Colonic mucosa (tissue), 4 donors: ENCODE data around the gene MRPL16. TPM values are rescaled to one million over a fixed set of nuclear protein-coding genes. Genes with fewer than 3 reads are reported as not detected.

ENCODE experiments used
- DNase-seq: peaks from one replicate; pipeline ENCODE4 v3.0.0-alpha.2; 2020
- H3K27ac ChIP-seq: fragments of 200-600 bp; one replicate; pipeline ENCODE4 v1.8.0; 2021
- H3K27me3 ChIP-seq: fragments of 200-600 bp; one replicate; pipeline ENCODE4 v1.8.0; 2021
- H3K36me3 ChIP-seq: fragments of 200-600 bp; one replicate; pipeline ENCODE4 v1.8.0; 2021
- H3K4me1 ChIP-seq: fragments of 200-600 bp; one replicate; pipeline ENCODE4 v1.8.0; 2021; ENCODE audit warnings: mild to moderate bottlenecking
- H3K4me3 ChIP-seq: fragments of 200-600 bp; one replicate; pipeline ENCODE4 v1.8.0; 2021
- H3K9ac ChIP-seq, 2 donors: one replicate each; pipeline ENCODE4 v1.7.0; 2013; ENCODE audit warnings: control low read depth in 2 of 2, low read depth in 2 of 2, low read length in 2 of 2
- H3K9me3 ChIP-seq: fragments of 200-600 bp; one replicate; pipeline ENCODE4 v1.8.0; 2021
- intact Hi-C: fragments of 100-400 bp; cut with DNase I; formaldehyde crosslinking; loops from one replicate; pipeline ENCODE4 v1.14.1; 2022
- total RNA-seq, 2 donors: library from RNA; stranded (reverse); fragmentation: NEBNext Ultra II Directional in 1 of 2; extraction: Animal tissue kit (Norgen Biotek cat#: 25700) in 1 of 2; gene quantifications; one replicate each; pipeline ENCODE4 v1.2.1, GENCODE V29; 2021
- TF ChIP-seq, protein P1 (sequence below): fragments of 200-600 bp; IDR thresholded peaks from one replicate; pipeline ENCODE4 v1.8.0; 2022; ENCODE audit warnings: antibody characterized with exemption, mild to moderate bottlenecking
- donor health status: healthy.
- donor health status: DM: no; HTN: no; CAD: no.
- donor health status: DM: no; HTN: no; CAD: no.

The MRPL16 gene
- total RNA-seq, 2 donors from 2014 or later, result 51.6 to 91.3 TPM

DNA sequence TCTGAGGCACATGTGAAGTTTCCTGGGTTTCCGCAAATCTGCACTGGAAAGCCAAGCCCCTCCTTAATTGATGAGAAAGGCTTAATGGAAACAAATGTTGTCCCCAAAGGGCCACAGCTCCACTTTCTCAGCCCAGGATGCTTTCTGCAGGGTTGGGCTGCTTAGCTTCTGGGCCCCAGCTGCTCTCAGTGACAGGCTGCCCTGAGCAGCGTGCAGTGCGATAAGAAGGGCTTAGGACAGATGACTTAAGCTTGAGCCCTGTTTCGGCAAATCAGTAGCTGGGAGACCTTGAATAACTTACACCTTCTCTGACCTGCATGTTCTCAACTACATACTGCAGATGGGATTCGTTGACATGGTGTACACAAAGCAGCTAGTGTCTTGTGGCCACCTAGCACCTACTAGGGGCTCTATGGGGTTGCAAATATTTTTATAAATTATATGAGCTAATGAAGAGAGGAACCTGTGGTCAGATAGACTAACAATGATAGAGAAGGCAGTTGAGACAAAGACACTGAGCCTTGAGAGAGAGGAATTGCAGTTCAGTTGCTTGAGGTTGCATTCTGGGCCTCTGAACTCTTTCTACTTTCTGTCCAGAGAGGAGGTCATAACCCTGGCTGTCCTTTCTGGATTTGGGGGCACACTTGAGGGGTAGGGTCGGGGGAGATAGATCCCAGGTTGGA is 43.9 kb downstream of the MRPL16 start:
- intact Hi-C loops, result no loop called here
- Histone ChIP-seq H3K36me3 (no peaks in the 10 kb centered on the region), H3K4me1 (peaks cover 17% of the 10 kb centered on the region), H3K27ac (no peak overlapping the region), H3K27me3 (no peaks in the 10 kb centered on the region), H3K4me3 (no peak overlapping the region), H3K9ac (no peak overlapping the region), H3K9me3 (no peaks in the 10 kb centered on the region)
- TF ChIP-seq, protein P1, sequence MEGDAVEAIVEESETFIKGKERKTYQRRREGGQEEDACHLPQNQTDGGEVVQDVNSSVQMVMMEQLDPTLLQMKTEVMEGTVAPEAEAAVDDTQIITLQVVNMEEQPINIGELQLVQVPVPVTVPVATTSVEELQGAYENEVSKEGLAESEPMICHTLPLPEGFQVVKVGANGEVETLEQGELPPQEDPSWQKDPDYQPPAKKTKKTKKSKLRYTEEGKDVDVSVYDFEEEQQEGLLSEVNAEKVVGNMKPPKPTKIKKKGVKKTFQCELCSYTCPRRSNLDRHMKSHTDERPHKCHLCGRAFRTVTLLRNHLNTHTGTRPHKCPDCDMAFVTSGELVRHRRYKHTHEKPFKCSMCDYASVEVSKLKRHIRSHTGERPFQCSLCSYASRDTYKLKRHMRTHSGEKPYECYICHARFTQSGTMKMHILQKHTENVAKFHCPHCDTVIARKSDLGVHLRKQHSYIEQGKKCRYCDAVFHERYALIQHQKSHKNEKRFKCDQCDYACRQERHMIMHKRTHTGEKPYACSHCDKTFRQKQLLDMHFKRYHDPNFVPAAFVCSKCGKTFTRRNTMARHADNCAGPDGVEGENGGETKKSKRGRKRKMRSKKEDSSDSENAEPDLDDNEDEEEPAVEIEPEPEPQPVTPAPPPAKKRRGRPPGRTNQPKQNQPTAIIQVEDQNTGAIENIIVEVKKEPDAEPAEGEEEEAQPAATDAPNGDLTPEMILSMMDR, result no peak
- DNase-seq, result no peak

DNA sequence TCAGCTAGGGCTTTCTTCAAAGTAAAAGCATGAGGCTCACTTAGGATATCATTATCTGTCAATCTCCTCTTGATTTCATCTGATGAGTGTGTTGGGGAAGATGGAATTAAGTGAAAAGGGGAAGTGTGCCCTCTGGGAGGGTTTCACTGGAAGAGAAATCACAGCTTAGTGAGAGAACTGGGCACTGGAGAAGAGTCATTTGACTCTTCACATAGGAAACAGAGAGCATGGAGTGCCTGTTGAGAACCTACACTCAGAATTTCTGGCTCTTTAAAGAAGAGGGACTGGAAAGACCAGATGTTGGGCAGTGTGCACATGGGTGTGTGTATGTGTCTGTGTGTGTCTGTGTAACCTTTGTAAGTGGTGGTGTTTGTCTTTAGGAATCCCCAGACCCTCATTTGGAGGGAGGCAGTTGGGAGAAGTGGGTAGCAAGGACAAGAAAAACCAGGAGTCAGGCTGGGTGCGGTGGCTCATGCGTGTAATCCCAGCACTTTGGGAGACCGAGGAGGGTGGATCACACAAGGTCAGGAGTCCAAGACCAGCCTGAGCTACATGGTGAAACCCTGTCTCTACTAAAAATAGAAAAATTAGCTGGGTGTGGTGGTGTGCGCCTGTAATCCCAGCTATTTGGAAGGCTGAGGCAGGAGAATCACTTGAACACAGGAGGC is 45.4 kb downstream of the MRPL16 start:
- Histone ChIP-seq H3K9ac (no peak overlapping the region), H3K36me3 (no peaks in the 10 kb centered on the region), H3K4me3 (no peak overlapping the region), H3K27me3 (no peaks in the 10 kb centered on the region), H3K9me3 (no peaks in the 10 kb centered on the region), H3K4me1 (peaks cover 17% of the 10 kb centered on the region), H3K27ac (peak overlapping the region; percentile 45)
- peak; percentile 54 for DNase-seq
- TF ChIP-seq, protein P1, result no peak
- intact Hi-C loops, result no loop called here

DNA sequence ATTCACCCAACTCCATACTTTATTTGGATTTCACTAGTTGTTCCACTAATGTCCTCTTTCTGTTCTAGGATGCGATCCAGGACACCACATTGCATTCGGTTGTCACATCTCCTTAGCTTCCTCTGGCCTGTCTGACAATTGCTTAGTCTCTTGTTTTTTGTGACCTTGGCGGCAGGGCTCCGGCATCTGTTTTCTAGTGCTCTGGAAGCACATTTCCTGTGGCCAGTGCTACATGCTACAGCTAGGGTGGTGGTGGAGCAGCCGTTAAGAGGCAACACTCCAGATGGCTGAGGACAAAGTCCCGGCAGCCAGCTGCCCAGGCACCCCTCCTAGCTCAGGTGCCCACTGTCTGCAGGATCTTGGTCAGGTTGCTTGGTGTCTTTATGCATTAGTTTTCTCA is 48.6 kb downstream of the MRPL16 start:
- H3K9ac ChIP-seq, result no peak overlapping the region
- TF ChIP-seq, protein P1, result no peak
- no peaks in the 10 kb centered on the region for H3K36me3 ChIP-seq
- intact Hi-C loops, result no loop called here
- H3K9me3 ChIP-seq, result no peaks in the 10 kb centered on the region
- no peak for DNase-seq
- H3K27ac ChIP-seq, result no peak overlapping the region
- no peaks in the 10 kb centered on the region for H3K27me3 ChIP-seq
- H3K4me3 ChIP-seq, result no peak overlapping the region
- peaks cover 13% of the 10 kb centered on the region for H3K4me1 ChIP-seq

DNA sequence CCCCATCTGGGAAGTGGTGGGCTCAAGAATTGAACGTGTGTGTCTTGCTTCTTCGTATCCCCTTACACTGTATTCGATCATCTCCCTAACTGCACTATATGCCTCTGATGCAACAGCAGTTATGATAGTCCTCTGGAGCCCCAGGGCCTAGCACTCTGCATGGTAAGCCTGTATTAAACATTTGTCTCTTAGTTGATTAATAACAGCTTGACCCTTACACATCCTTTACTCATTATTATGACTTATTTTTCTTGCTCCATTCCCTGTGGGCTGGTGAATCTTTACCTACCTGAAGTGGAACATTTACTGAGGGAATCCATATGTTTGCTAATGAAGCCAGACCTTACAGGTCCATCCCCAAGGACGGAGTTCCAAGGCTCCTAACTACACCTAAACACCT is 49.8 kb downstream of the MRPL16 start:
- no peak overlapping the region for H3K4me3 ChIP-seq
- no peaks in the 10 kb centered on the region for H3K27me3 ChIP-seq
- H3K36me3 ChIP-seq, result no peaks in the 10 kb centered on the region
- H3K9ac ChIP-seq, result no peak overlapping the region
- peaks cover 9% of the 10 kb centered on the region for H3K4me1 ChIP-seq
- DNase-seq, result no peak
- intact Hi-C loops, result no loop called here
- no peak overlapping the region for H3K27ac ChIP-seq
- no peaks in the 10 kb centered on the region for H3K9me3 ChIP-seq
- TF ChIP-seq, protein P1, result no peak

DNA sequence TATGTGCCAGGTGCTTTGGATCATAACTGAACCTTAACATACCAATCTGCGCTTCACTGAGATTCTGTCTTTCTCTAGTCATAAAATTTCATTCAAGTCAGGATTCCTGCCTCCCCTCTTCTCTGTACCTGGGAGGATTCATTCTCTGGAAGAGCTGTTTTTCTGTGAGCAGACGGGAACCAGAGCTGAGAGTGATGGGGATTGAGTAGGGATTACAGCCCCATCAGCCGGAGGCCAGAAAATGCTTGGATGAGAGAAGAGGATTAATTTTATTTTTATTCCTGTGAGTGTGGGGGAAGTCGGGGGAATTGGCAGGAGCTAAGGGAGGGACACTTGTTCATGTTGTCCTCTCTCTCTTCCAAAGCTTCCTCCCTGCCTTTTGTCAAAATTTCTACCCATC is 50.7 kb downstream of the MRPL16 start:
- DNase-seq, result no peak
- no peak overlapping the region for H3K9ac ChIP-seq
- TF ChIP-seq, protein P1, result no peak
- H3K4me1 ChIP-seq, result peaks cover 9% of the 10 kb centered on the region
- H3K27ac ChIP-seq, result no peak overlapping the region
- intact Hi-C loops, result no loop called here
- no peaks in the 10 kb centered on the region for H3K27me3 ChIP-seq
- H3K36me3 ChIP-seq, result no peaks in the 10 kb centered on the region
- no peak overlapping the region for H3K4me3 ChIP-seq
- no peaks in the 10 kb centered on the region for H3K9me3 ChIP-seq
